Measurements from ENCODE around the gene MAP2K3. TPM values are rescaled to one million over a fixed set of nuclear protein-coding genes. Genes with fewer than 3 reads are reported as not detected.

The MAP2K3 gene
- total RNA-seq, 4 donors from 2014 or later, result 54.1 to 64.1 (median 55.2) TPM

GRCh38 chr17:21298983-21299519 lies 14.5 kb downstream of the MAP2K3 start:
- intact Hi-C loops (cut with DNase I; ENCODE audit: low total_unique reads), result no loop called here
- 62 to 70% methylated on average over 13 of the region's 13 CpGs for WGBS, 2 donors
- no peak for TF ChIP-seq CTCF (IDR thresholded peaks at IDR 0.05)
- TF ChIP-seq POLR2A (IDR thresholded peaks at IDR 0.05), result no peak
- no peak for DNase-seq (ENCODE audit: low spot score in 2 of 2)
- H3K4me3 ChIP-seq (ENCODE audit: low read depth, poor library complexity, severe bottlenecking), result no peak overlapping the region

- no peak for DNase-seq (ENCODE audit: low spot score in 2 of 2)
- H3K4me3 ChIP-seq (ENCODE audit: low read depth, poor library complexity, severe bottlenecking), result no peak overlapping the region
- WGBS, 2 donors, result 53 to 57% methylated on average over 7 of the region's 7 CpGs
- intact Hi-C loops (cut with DNase I; ENCODE audit: low total_unique reads), result no loop called here
- TF ChIP-seq POLR2A (IDR thresholded peaks at IDR 0.05) (no peak), CTCF (IDR thresholded peaks at IDR 0.05) (no peak)
Observed at GRCh38 chr17:21299981-21300600, 15.6 kb downstream of the MAP2K3 start.

- 76 to 78% methylated on average over 31 of the region's 31 CpGs for WGBS, 2 donors
- intact Hi-C loops (cut with DNase I; ENCODE audit: low total_unique reads), result no loop called here
- no peak for DNase-seq (ENCODE audit: low spot score in 2 of 2)
- TF ChIP-seq POLR2A (IDR thresholded peaks at IDR 0.05) (no peak), CTCF (IDR thresholded peaks at IDR 0.05) (no peak)
- H3K4me3 ChIP-seq (ENCODE audit: low read depth, poor library complexity, severe bottlenecking), result no peak overlapping the region
Observed at GRCh38 chr17:21300601-21301571, 16.4 kb downstream of the MAP2K3 start.

GRCh38 chr17:21301593-21302550 lies 17.4 kb downstream of the MAP2K3 start:
- no peak overlapping the region for H3K4me3 ChIP-seq (ENCODE audit: low read depth, poor library complexity, severe bottlenecking)
- intact Hi-C loops (cut with DNase I; ENCODE audit: low total_unique reads), result no loop called here
- 68 to 75% methylated on average over 19 of the region's 19 CpGs for WGBS, 2 donors
- TF ChIP-seq CTCF (IDR thresholded peaks at IDR 0.05), result no peak
- TF ChIP-seq POLR2A (IDR thresholded peaks at IDR 0.05), result no peak
- DNase-seq (ENCODE audit: low spot score in 2 of 2), result no peak

GRCh38 chr17:21302711-21303425 lies 18.4 kb downstream of the MAP2K3 start:
- TF ChIP-seq POLR2A (IDR thresholded peaks at IDR 0.05), result no peak
- TF ChIP-seq CTCF (IDR thresholded peaks at IDR 0.05), result no peak
- intact Hi-C loops (cut with DNase I; ENCODE audit: low total_unique reads), result no loop called here
- H3K4me3 ChIP-seq (ENCODE audit: low read depth, poor library complexity, severe bottlenecking), result no peak overlapping the region
- 63 to 71% methylated on average over 21 of the region's 21 CpGs for WGBS, 2 donors
- DNase-seq (ENCODE audit: low spot score in 2 of 2), result no peak

Measured in lower leg skin (tissue), 4 donors.